NCI-H2029 (cell line): ENCODE measurements around the gene NOL4L.

Experiments
- DNase-seq: peaks from one replicate; lab custom pipeline; 2025; lab: John Stamatoyannopoulos, UW

NOL4L gene

GRCh38 chr20:32585011-32585585, at the start of gene NOL4L:
NOL4L (minus strand) TSS chr20:32585333; CDS start chr20:32584890, 443 bp downstream.
- no peak for DNase-seq

GRCh38 chr20:32634041-32634805, 49.1 kb upstream of the NOL4L start:
- no peak for DNase-seq

- DNase-seq: no peak
Observed at GRCh38 chr20:32632461-32633354, 47.6 kb upstream of the NOL4L start.

- DNase-seq: no peak
Observed at GRCh38 chr20:32631933-32632460, 46.9 kb upstream of the NOL4L start.

GRCh38 chr20:32629813-32630212, 44.7 kb upstream of the NOL4L start:
- DNase-seq: no peak

GRCh38 chr20:32628960-32629530, 43.9 kb upstream of the NOL4L start:
- DNase-seq: no peak

- peak; percentile 50 for DNase-seq
Observed at GRCh38 chr20:32626859-32627636, 41.9 kb upstream of the NOL4L start.

- no peak for DNase-seq
Observed at GRCh38 chr20:32626407-32626806, 41.3 kb upstream of the NOL4L start.

- no peak for DNase-seq
Observed at GRCh38 chr20:32625996-32626395, 40.9 kb upstream of the NOL4L start.

GRCh38 chr20:32624687-32625345, 39.7 kb upstream of the NOL4L start:
- DNase-seq: no peak

GRCh38 chr20:32623667-32624157, 38.6 kb upstream of the NOL4L start:
- DNase-seq: peak; percentile 14

GRCh38 chr20:32622585-32623468, 37.7 kb upstream of the NOL4L start:
- no peak for DNase-seq

- no peak for DNase-seq
Observed at GRCh38 chr20:32621891-32622584, 36.9 kb upstream of the NOL4L start.

GRCh38 chr20:32621071-32621890, 36.1 kb upstream of the NOL4L start:
- DNase-seq: no peak

GRCh38 chr20:32619586-32619985, 34.5 kb upstream of the NOL4L start:
- DNase-seq: no peak

GRCh38 chr20:32614772-32615171, 29.6 kb upstream of the NOL4L start:
- DNase-seq: no peak

GRCh38 chr20:32614303-32614702, 29.2 kb upstream of the NOL4L start:
- DNase-seq: no peak
